GM19452 (cell line): Measurements from ENCODE around the gene EPDR1.

Experiments
- ATAC-seq: cut with Tn5 transposase; IDR thresholded peaks from one replicate; pipeline ENCODE4 v1.9.1; 2021; ENCODE audit not compliant: unreplicated experiment

Gene EPDR1

GRCh38 chr7:37973915-37974314, 53.5 kb downstream of the EPDR1 start:
- no peak for ATAC-seq

- no peak for ATAC-seq
These were observed 54.3 kb downstream of the EPDR1 start for GRCh38 chr7:37974711-37975110.

- ATAC-seq, result no peak
These were observed 56.8 kb downstream of the EPDR1 start for GRCh38 chr7:37977243-37977642.

- ATAC-seq, result no peak
These were observed 61.2 kb downstream of the EPDR1 start for GRCh38 chr7:37981664-37982063.

GRCh38 chr7:37982423-37982822, 62.0 kb downstream of the EPDR1 start:
- no peak for ATAC-seq

GRCh38 chr7:37984750-37985390, 64.4 kb downstream of the EPDR1 start:
- no peak for ATAC-seq

GRCh38 chr7:37986908-37987330, 66.5 kb downstream of the EPDR1 start:
- ATAC-seq, result no peak

GRCh38 chr7:37987732-37988131, 67.3 kb downstream of the EPDR1 start:
- no peak for ATAC-seq

GRCh38 chr7:37988721-37989650, 68.5 kb downstream of the EPDR1 start:
- ATAC-seq, result no peak

GRCh38 chr7:37990337-37990736, 69.9 kb downstream of the EPDR1 start:
- no peak for ATAC-seq

- ATAC-seq, result no peak
These were observed 72.6 kb downstream of the EPDR1 start for GRCh38 chr7:37993060-37993501.

- no peak for ATAC-seq
These were observed 79.2 kb downstream of the EPDR1 start for GRCh38 chr7:37999673-38000072.

- ATAC-seq, result no peak
These were observed 79.8 kb downstream of the EPDR1 start for GRCh38 chr7:38000272-38000671.
